T47D (cell line): ENCODE measurements around the gene NFATC2.

Experiments used
- DNase-seq, 2 experiments: peaks; one replicate each; pipeline versions ENCODE4 v3.0.0 to v3.0.0-alpha.2; 2011 to 2012; ENCODE audit warnings: low read depth in 1 of 2, low spot score in 1 of 2
- JUND ChIP-seq: IDR thresholded peaks from 2 replicates; pipeline ENCODE4 v1.6.1; 2012; ENCODE audit warnings: low read depth
- in situ Hi-C: cut with HindIII; loops from 2 replicates; pipeline ENCODE4 v1.10.0; 2016; ENCODE audit warnings: low sequenced_read_pairs, low pct_unique_long_range_greater_than_20kb

Gene NFATC2

DNA sequence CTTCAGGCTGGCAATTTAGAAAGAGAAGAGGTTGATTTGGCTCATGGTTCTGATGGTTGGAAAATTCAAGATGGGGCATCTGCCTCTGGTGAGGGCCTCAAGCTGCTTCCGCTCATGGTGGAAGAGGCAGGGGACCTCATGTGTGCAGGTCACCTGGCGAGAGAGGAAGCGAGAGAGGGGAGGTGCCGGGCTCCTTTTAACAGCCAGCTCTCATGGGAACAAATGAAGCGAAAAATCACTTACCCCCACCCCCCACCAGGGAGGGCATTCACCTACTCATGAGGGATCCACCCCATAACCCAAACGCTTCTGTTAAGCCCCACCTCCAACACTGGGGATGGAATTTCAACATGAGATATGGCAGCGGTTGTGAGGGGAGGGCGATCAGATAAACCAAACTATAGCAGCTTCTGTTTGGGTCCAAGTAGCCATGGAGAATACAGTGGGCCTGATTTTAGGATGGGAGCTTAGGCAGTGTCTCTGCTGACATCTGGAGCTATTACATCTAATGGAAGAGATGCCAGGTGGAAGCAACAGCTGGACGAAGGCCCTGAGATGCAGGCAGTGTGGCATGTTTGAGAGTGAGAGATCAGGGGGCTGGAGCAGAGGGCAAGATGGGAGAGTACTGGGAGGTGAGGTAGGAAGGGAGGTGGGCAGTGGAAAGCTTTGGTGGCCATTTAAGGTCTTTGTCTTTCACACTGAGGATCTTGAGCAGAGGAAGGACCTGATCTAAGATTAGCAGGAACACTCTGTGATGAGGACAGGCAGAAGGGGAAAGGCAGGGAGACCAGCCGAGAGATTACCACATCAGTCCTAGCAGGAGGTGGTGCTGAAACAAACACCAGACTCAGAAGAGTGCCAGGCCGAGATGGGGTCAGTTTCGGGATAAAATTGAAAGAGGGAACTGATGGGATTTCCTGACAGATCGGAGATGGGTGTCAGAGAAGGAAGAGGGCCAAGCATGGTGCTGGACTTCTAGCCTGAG lies 161.8 kb downstream of the NFATC2 start:
- DNase-seq, result no peak
- in situ Hi-C loops, result no loop called here
- TF ChIP-seq JUND, result no peak

DNA sequence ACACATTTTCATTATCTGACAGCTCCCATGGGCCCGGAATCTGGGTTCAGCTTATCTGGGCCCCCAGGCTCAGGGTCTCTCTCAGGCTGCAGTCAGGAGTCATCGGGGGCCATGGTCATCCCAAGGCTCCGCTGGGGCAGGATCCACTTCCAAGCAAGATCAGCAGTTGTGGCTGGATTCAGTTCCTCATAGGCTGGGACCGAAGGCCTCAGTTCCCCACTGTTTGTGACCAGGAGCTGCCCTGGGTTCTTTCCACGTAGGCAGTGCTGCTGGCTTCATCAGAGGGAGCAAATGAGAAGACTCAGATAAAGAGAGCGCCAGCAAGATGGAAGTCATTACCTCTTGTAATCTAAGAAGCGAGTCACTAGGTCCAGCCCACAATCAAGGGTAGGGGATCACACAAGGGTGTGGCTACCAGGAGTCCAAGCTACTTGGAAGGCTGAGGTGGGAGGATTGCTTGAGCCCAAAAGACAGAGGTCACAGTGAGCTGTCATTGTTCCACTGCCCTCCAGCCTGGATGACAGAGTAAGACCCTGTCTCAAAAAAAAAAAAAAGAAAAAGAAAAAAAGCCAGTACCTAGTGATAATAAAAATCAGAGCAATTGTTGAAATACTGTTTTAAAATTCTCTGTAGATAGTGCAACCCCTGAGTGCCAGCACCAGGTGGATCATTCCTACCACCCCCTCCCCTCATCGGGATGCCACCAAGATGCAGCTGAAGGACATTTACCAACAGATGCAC lies 162.7 kb downstream of the NFATC2 start:
- no peak for TF ChIP-seq JUND
- in situ Hi-C loops, result no loop called here

DNA sequence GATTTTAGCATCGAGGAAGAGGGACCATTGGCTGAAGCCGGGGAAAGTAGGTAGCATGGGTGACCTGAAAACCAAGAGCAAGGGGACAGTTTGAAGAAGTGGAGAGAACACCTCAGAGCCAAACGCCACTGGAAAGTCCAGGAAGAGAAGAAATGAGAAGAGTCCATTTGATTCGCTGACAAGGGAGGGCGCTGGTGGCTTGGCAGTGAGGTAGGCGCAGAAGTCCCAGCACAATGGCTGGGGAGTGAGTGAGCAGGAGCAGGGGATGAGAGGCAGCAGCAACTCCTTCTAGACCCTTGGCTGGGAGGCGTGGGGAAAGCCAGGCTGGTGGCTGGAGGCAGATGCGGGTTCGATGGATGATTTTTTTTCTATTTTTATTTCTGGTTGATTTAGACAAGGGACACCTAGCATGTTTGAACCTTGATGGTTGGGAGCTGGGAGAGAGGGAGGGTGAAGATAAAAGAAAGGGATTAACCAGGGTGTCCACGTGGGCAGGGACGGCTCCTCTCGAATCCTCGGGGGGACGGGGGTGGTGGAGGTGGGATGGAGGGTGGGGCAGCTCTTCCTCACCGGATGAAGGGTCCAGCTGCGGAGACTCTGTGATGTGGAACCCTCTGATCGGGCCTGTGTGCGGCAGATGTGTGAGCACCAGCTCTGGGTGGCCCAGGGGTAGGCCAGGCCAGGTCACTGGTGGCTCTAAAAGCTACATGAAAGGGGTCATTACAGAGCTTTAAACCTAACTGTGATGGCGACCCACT lies 164.2 kb downstream of the NFATC2 start:
- DNase-seq, result peak in 1 of 2 experiments; percentile 58
- TF ChIP-seq JUND, result no peak
- in situ Hi-C loops, result no loop called here

More for the DNA sequence above, 162.7 kb downstream of the NFATC2 start:
- DNase-seq, result no peak

DNA sequence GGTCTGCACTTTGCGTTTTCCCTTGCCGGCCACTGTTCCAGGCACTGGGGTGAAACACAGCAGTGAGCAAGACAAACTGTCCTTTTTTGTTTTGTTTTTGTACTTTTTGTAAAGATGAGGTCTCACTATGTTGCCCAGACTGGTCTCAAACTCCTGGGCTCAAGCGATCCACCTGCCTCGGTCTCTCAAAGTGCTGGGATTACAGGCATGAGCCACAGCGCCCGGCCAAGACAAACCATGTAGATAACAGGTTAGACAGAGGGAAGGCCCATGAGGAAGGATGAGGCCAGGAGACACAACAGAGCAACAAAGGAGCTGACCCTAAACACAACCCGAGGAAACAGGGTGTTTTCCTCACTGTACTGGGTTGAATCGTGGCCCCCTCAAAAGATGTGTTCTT lies 165.4 kb downstream of the NFATC2 start:
- no peak for TF ChIP-seq JUND
- in situ Hi-C loops, result no loop called here
- no peak for DNase-seq

DNA sequence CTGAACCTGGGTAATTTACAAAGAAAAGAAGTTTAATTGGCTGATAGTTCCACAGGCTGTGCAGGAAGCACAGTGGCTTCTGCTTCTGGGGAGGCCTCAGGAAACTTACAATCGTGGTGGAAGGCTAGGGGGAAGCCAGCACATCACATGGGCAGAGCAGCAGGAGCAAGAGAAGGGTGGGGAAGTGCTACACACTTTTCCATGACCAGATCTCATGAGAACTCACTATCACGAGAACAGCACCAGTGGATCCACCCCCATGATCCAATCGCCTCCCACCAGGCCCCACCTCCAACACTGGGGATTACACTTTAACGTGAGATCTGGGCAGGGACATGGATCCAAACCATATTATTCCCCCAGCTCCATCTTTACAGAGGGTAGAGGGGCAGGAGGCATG lies 166.4 kb downstream of the NFATC2 start:
- in situ Hi-C loops, result no loop called here
- DNase-seq, result no peak
- no peak for TF ChIP-seq JUND

DNA sequence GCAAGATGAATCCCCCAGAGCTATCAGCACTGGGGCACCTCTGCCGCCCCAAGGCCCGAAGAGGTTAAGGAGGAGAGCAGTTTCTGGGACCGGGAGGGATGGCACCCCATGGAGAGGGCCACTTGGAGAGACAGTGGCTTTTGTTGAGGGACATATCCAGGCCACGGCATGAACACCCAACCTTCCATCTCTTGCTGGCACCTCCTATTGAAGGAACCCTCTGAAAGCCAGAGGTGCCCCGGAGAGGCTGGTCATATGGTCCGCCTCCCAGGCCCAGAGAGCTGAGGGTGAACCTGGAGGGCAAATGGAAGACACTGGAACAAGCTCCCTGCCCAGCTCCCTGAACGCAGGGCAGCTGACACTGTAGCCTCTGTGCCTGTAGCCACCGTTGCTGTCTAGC lies 167.0 kb downstream of the NFATC2 start:
- no peak for TF ChIP-seq JUND
- no peak for DNase-seq
- in situ Hi-C loops, result no loop called here

DNA sequence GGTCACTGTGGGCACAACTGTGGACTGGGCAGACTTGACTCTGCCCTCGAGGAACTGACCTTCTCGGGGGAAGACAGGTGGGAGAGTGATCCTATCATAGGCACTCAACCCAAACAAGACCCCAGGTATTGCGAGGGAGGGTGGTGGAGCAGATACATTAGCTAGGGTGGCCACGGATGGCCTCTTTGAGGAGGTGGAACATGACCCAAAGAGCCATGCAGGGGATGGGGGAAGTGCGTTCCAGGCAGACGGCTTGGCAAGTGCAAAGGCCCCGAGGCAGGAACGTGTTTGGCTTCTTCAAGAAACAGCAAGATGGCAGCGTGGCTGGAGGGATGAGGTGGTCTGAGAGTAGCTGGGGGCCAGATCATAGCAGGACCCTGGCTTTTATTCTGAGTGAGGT lies 167.6 kb downstream of the NFATC2 start:
- in situ Hi-C loops, result no loop called here
- no peak for DNase-seq
- no peak for TF ChIP-seq JUND

DNA sequence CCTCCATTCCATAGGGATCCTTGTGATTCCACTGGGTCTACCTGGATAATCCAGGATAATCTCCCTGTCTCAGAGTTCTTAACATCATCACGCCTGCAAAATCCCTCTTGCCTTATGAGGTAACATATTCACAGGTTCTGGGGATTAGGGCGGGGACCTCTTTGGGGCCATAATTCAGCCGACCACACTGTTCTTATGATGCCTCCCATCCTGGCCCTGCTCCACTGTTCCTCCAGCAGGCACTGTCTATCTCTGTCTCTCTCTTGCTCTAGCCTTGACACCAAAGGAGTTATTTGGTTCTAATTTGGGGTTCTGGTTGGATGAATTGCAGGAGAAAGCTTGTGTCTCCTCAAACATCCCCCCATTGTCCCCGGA lies 168.1 kb downstream of the NFATC2 start:
- DNase-seq, result no peak
- in situ Hi-C loops, result no loop called here

DNA sequence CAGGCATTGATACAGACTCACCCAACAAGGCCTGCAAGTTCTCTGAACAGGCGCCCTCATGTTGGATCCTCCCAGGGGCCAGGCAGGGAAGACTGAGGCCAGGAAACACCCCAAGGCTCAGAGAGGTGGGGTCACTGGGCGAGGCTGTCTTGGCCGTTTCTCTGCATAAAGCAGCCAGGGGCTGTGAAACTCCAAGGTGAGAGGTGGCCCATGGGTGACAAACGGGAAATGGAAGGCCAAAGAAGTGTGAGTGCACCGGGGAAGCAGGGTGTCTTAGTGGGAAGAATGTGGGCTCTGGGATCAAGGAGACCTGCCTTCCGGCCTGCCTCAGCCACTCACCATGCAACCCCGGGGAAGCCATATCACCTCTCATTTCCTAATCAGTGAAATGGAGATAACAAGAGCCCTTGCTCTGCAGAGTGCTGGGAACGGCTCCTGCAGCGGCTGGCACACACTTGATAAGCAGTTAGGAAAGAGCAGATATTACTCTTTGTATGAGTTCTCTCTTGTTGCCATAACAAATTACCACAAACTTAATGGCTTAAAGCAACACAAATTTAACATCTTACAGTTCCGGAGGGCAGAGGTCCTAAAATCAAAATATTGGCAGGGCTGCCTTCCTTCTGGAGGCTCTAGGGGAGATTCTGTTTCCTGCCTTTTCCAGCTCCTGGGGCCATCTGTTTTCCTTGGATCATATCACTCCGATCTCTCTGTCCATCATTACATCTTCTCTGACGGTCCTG lies 168.6 kb downstream of the NFATC2 start:
- no peak for DNase-seq
- no peak for TF ChIP-seq JUND
- in situ Hi-C loops, result no loop called here

More for the DNA sequence above, 168.1 kb downstream of the NFATC2 start:
- no peak for TF ChIP-seq JUND

DNA sequence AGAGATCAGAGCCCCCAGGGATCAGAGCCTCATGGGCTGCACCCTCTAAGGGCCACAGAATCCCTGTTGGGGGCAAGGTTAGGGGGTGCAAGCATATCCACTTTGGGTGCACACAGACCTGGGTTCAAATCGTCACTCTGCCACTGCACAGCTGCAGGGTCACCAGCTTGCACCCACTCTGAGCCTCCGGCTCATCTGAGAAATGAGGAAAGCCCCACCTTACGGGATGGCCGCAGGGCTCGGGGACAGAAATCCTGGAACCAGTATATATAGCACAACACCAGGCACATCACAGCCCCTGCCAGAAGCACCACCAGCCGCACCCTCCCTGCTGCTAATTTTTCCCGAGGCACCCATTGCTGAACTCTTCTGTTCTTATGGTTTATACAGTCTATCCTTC lies 169.6 kb downstream of the NFATC2 start:
- DNase-seq, result no peak
- TF ChIP-seq JUND, result no peak
- in situ Hi-C loops, result no loop called here

DNA sequence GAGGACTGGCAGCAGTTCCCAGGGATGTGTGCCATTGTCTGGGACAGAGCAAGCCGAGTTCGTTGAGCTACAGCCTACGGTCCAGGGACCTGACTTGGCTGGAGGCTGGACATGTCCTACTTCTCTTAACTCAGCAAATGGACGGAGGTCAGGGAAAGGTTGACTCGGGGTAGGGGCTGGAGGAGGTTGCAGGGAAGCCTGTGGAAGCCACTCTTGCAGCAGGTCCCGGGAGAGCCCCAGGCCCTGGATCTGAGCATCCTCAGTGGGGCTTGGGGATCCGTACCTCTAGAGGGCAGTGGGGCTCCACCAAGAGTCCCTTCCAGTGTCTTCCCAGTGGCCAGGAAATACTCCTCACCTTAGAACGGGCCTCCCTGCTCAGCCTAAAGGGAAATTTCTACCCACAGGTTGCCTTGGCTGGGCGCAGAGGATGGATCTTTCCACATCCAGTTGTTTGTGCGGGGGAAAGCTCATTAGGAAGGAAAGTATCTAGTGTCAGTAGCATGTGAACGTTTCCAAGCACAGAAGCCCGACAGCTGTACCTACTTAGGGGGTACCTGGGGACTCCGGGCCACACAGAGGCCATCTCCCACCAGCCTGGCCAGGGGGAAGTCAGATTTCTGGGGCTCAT lies 170.2 kb downstream of the NFATC2 start:
- DNase-seq, result peak; percentile 85 to 95
- in situ Hi-C loops, result no loop called here
- TF ChIP-seq JUND, result no peak
